Liver (tissue), 3 donors: ENCODE measurements around the gene SLC46A1.

Experiments used
- EGR1 ChIP-seq, 2 donors: IDR thresholded peaks; 2 replicates each; pipeline ENCODE4 v1.6.1; 2016 to 2018; ENCODE audit warnings: antibody characterized with exemption in 2 of 2, low read depth in 2 of 2
- GABPA ChIP-seq, 2 donors: IDR thresholded peaks in 1 of 2; conservative IDR thresholded peaks in 1 of 2; 2 replicates each; pipeline ENCODE4 v1.6.1; 2016; ENCODE audit warnings: antibody characterized with exemption in 2 of 2, mild to moderate bottlenecking in 1 of 2, moderate library complexity in 1 of 2
- JUND ChIP-seq, 2 donors: IDR thresholded peaks; 2 replicates each; pipeline ENCODE4 v1.6.1; 2016; ENCODE audit warnings: antibody characterized with exemption in 2 of 2
- RAD21 ChIP-seq, 2 donors: IDR thresholded peaks; 2 replicates each; pipeline ENCODE4 v1.6.1; 2016; ENCODE audit warnings: antibody characterized with exemption in 2 of 2, mild to moderate bottlenecking in 2 of 2
- SP1 ChIP-seq: IDR thresholded peaks from 2 replicates; pipeline ENCODE4 v1.6.1; 2018; ENCODE audit warnings: antibody characterized with exemption, mild to moderate bottlenecking
- TAF1 ChIP-seq: conservative IDR thresholded peaks from 2 replicates; pipeline ENCODE4 v1.6.1; 2016; ENCODE audit warnings: antibody characterized with exemption, mild to moderate bottlenecking
- YY1 ChIP-seq: IDR thresholded peaks from 2 replicates; pipeline ENCODE4 v1.6.1; 2016; ENCODE audit warnings: antibody characterized with exemption, mild to moderate bottlenecking
- TF ChIP-seq, protein P1 (sequence below): fragments of 150-350 bp; IDR thresholded peaks from 2 replicates; pipeline ENCODE4 v1.5.1; 2017; ENCODE audit warnings: improper control_type of control experiment, low read depth, low read length; ENCODE audit not compliant: missing input control
- TF ChIP-seq, protein P2 (sequence below): IDR thresholded peaks from 2 replicates; pipeline ENCODE4 v1.6.1; 2016; ENCODE audit warnings: antibody characterized with exemption
- TF ChIP-seq, protein P3 (sequence below): IDR thresholded peaks from 2 replicates; pipeline ENCODE4 v1.6.1; 2016; ENCODE audit warnings: antibody characterized with exemption
- TF ChIP-seq, protein P4 (sequence below): IDR thresholded peaks from 2 replicates; pipeline ENCODE4 v1.6.1; 2016; ENCODE audit warnings: antibody characterized with exemption, mild to moderate bottlenecking
- donor health status: healthy.
- donor health status: healthy.

DNA sequence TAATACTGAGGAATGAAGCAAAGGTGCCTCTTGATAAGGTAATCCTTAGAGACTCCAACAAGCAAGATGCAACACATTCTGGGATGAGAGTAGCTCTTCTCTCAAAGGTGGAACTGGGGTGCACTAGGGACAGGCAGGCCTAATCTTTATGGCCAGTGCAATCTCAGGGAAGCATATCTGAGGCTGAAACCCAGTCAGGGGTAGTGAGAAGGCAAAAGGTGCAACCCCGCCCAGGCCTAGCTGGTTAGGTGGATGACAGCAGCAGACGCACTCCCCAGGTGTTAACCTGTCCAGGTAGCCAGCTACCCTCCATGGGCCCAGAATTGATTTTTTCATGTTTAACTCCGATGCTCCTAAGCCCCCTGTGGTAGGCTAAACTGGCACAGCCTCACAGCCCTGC is 9.9 kb upstream of the SLC46A1 start:
- TF ChIP-seq JUND (IDR thresholded peaks at IDR 0.05) (no peak), EGR1 (IDR thresholded peaks at IDR 0.05; ENCODE audit: low read depth in 2 of 2) (no peak), TAF1 (no peak), YY1 (no peak), GABPA (IDR thresholded peaks at IDR 0.05 in 1 of 2, conservative IDR thresholded peaks at IDR 0.05 in 1 of 2) (no peak), SP1 (no peak), RAD21 (IDR thresholded peaks at IDR 0.05) (no peak)
- TF ChIP-seq, protein P1, sequence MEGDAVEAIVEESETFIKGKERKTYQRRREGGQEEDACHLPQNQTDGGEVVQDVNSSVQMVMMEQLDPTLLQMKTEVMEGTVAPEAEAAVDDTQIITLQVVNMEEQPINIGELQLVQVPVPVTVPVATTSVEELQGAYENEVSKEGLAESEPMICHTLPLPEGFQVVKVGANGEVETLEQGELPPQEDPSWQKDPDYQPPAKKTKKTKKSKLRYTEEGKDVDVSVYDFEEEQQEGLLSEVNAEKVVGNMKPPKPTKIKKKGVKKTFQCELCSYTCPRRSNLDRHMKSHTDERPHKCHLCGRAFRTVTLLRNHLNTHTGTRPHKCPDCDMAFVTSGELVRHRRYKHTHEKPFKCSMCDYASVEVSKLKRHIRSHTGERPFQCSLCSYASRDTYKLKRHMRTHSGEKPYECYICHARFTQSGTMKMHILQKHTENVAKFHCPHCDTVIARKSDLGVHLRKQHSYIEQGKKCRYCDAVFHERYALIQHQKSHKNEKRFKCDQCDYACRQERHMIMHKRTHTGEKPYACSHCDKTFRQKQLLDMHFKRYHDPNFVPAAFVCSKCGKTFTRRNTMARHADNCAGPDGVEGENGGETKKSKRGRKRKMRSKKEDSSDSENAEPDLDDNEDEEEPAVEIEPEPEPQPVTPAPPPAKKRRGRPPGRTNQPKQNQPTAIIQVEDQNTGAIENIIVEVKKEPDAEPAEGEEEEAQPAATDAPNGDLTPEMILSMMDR, result no peak
- TF ChIP-seq, protein P2, sequence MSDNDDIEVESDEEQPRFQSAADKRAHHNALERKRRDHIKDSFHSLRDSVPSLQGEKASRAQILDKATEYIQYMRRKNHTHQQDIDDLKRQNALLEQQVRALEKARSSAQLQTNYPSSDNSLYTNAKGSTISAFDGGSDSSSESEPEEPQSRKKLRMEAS, result no peak
- TF ChIP-seq, protein P3, sequence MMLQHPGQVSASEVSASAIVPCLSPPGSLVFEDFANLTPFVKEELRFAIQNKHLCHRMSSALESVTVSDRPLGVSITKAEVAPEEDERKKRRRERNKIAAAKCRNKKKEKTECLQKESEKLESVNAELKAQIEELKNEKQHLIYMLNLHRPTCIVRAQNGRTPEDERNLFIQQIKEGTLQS, result no peak
- TF ChIP-seq, protein P4, sequence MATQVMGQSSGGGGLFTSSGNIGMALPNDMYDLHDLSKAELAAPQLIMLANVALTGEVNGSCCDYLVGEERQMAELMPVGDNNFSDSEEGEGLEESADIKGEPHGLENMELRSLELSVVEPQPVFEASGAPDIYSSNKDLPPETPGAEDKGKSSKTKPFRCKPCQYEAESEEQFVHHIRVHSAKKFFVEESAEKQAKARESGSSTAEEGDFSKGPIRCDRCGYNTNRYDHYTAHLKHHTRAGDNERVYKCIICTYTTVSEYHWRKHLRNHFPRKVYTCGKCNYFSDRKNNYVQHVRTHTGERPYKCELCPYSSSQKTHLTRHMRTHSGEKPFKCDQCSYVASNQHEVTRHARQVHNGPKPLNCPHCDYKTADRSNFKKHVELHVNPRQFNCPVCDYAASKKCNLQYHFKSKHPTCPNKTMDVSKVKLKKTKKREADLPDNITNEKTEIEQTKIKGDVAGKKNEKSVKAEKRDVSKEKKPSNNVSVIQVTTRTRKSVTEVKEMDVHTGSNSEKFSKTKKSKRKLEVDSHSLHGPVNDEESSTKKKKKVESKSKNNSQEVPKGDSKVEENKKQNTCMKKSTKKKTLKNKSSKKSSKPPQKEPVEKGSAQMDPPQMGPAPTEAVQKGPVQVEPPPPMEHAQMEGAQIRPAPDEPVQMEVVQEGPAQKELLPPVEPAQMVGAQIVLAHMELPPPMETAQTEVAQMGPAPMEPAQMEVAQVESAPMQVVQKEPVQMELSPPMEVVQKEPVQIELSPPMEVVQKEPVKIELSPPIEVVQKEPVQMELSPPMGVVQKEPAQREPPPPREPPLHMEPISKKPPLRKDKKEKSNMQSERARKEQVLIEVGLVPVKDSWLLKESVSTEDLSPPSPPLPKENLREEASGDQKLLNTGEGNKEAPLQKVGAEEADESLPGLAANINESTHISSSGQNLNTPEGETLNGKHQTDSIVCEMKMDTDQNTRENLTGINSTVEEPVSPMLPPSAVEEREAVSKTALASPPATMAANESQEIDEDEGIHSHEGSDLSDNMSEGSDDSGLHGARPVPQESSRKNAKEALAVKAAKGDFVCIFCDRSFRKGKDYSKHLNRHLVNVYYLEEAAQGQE, result no peak
